NCI-H460 (cell line): ENCODE data around the gene PRAMEF9. TPM values are rescaled to one million over a fixed set of nuclear protein-coding genes. Genes with fewer than 3 reads are reported as not detected.
"Not testable (repeated sequence)": the region's sequence is repeated elsewhere in the genome, so short reads cannot be mapped to it uniquely, and the experiment has no call there.

Experiments
- DNase-seq: peaks from one replicate; pipeline ENCODE4 v3.0.0-alpha.2; 2016; ENCODE audit warnings: low read depth; ENCODE audit errors: extremely low read depth
- polyA plus RNA-seq: library from polyadenylated mRNA; depleted of rRNA; stranded (reverse); fragments of >200 nt; gene quantifications from 2 replicates; pipeline ENCODE4 v1.2.3, GENCODE V29; 2014; cell fraction: nucleus; rRNA removed
- total RNA-seq: library from RNA; depleted of rRNA; stranded (reverse); fragments of >200 nt; shearing (Covaris generic); gene quantifications from 2 replicates; pipeline ENCODE4 v1.2.3, GENCODE V29; 2014; rRNA removed

PRAMEF9 gene
- not detected in 2 replicates for total RNA-seq
- not detected in 2 replicates for polyA plus RNA-seq

- not testable (repeated sequence) for DNase-seq
Measured at GRCh38 chr1:13171548-13171947, at the start of gene PRAMEF9. Gene PRAMEF9 (plus strand): TSS chr1:13171848. CDS start chr1:13175281, 3,433 bp downstream.

- not testable (repeated sequence) for DNase-seq
Measured at GRCh38 chr1:13155909-13156308, 15.7 kb upstream of the PRAMEF9 start, which contains the start of gene PRAMEF26. Gene PRAMEF26 (minus strand): TSS chr1:13156009. CDS start chr1:13153095, 2,914 bp downstream.

GRCh38 chr1:13165531-13165930, 6.1 kb upstream of the PRAMEF9 start, which contains the start of gene HNRNPCL4:
Gene HNRNPCL4 (minus strand): TSS chr1:13165631. CDS start chr1:13165467, 164 bp downstream.
- not testable (repeated sequence) for DNase-seq

- DNase-seq: not testable (repeated sequence)
Measured at GRCh38 chr1:13201309-13201708, 29.7 kb downstream of the PRAMEF9 start, which contains the start of gene PRAMEF13. Gene PRAMEF13 (minus strand): TSS chr1:13201409. CDS start chr1:13199589, 1,820 bp downstream.

- not testable (repeated sequence) for DNase-seq
Measured at GRCh38 chr1:13208712-13209111, 37.1 kb downstream of the PRAMEF9 start.

GRCh38 chr1:13216619-13217018, 45.0 kb downstream of the PRAMEF9 start:
- DNase-seq: not testable (repeated sequence)

- not testable (repeated sequence) for DNase-seq
Measured at GRCh38 chr1:13219203-13219602, 47.6 kb downstream of the PRAMEF9 start.

- not testable (repeated sequence) for DNase-seq
Measured at GRCh38 chr1:13222788-13223187, 51.1 kb downstream of the PRAMEF9 start.

- no peak for DNase-seq
Measured at GRCh38 chr1:13224480-13225060, 52.9 kb downstream of the PRAMEF9 start.

GRCh38 chr1:13225675-13226204, 54.1 kb downstream of the PRAMEF9 start, which contains the start of gene PRAMEF18:
Gene PRAMEF18 (minus strand): TSS chr1:13226154. CDS start chr1:13226106, 48 bp downstream.
- DNase-seq: not testable (repeated sequence)

- DNase-seq: not testable (repeated sequence)
Measured at GRCh38 chr1:13227271-13228055, 55.8 kb downstream of the PRAMEF9 start.

GRCh38 chr1:13228343-13228781, 56.7 kb downstream of the PRAMEF9 start:
- peak; percentile 22 for DNase-seq

Other genes with a start within 250 kb of the PRAMEF9 start
- not detected in 2 replicates for gene PRAMEF6, start 224.3 kb upstream of the PRAMEF9 start, total RNA-seq
- gene PRAMEF27, start 115.3 kb upstream of the PRAMEF9 start, total RNA-seq: not detected in 2 replicates
- gene HNRNPCL3, start 111.1 kb upstream of the PRAMEF9 start, total RNA-seq: not detected in 2 replicates
- not detected in 2 replicates for gene PRAMEF25, start 101.1 kb upstream of the PRAMEF9 start, total RNA-seq
- not detected in 2 replicates for gene HNRNPCL2, start 55.0 kb upstream of the PRAMEF9 start, total RNA-seq
- not detected in 2 replicates for gene PRAMEF26, start 15.8 kb upstream of the PRAMEF9 start, total RNA-seq
- gene HNRNPCL4, start 6.2 kb upstream of the PRAMEF9 start, total RNA-seq: not detected in 2 replicates
- gene PRAMEF13, start 29.6 kb downstream of the PRAMEF9 start, total RNA-seq: not detected in 2 replicates
- gene PRAMEF18, start 54.3 kb downstream of the PRAMEF9 start, total RNA-seq: not detected in 2 replicates
- not detected in 2 replicates for gene PRAMEF5, start 82.3 kb downstream of the PRAMEF9 start, total RNA-seq
- gene PRAMEF8, start 113.3 kb downstream of the PRAMEF9 start, total RNA-seq: not detected in 2 replicates
- gene PRAMEF33, start 131.7 kb downstream of the PRAMEF9 start, total RNA-seq: not detected in 2 replicates
- not detected in 2 replicates for gene PRAMEF15, start 143.7 kb downstream of the PRAMEF9 start, total RNA-seq
- not detected in 2 replicates for gene PRAMEF14, start 175.3 kb downstream of the PRAMEF9 start, total RNA-seq
- gene PRAMEF19, start 200.1 kb downstream of the PRAMEF9 start, total RNA-seq: not detected in 2 replicates
- gene PRAMEF17, start 217.8 kb downstream of the PRAMEF9 start, total RNA-seq: not detected in 2 replicates
- 0.05 TPM in 1 of 2 replicates, not detected in the other for gene PRAMEF20, start 238.6 kb downstream of the PRAMEF9 start, total RNA-seq